Colonic mucosa (tissue), 4 donors: ENCODE data around the gene CDH4. TPM values are rescaled to one million over a fixed set of nuclear protein-coding genes. Genes with fewer than 3 reads are reported as not detected.

Source experiments
- DNase-seq: peaks from one replicate; pipeline ENCODE4 v3.0.0-alpha.2; 2020
- H3K27ac ChIP-seq: fragments of 200-600 bp; one replicate; pipeline ENCODE4 v1.8.0; 2021
- H3K27me3 ChIP-seq: fragments of 200-600 bp; one replicate; pipeline ENCODE4 v1.8.0; 2021
- H3K36me3 ChIP-seq: fragments of 200-600 bp; one replicate; pipeline ENCODE4 v1.8.0; 2021
- H3K4me1 ChIP-seq: fragments of 200-600 bp; one replicate; pipeline ENCODE4 v1.8.0; 2021; ENCODE audit warnings: mild to moderate bottlenecking
- H3K4me3 ChIP-seq: fragments of 200-600 bp; one replicate; pipeline ENCODE4 v1.8.0; 2021
- H3K9ac ChIP-seq, 2 donors: one replicate each; pipeline ENCODE4 v1.7.0; 2013; ENCODE audit warnings: control low read depth in 2 of 2, low read depth in 2 of 2, low read length in 2 of 2
- H3K9me3 ChIP-seq: fragments of 200-600 bp; one replicate; pipeline ENCODE4 v1.8.0; 2021
- CTCF ChIP-seq: fragments of 200-600 bp; IDR thresholded peaks from one replicate; pipeline ENCODE4 v1.8.0; 2022; ENCODE audit warnings: antibody characterized with exemption, mild to moderate bottlenecking
- intact Hi-C: fragments of 100-400 bp; cut with DNase I; formaldehyde crosslinking; loops from one replicate; pipeline ENCODE4 v1.14.1; 2022
- total RNA-seq, 2 donors: library from RNA; stranded (reverse); fragmentation: NEBNext Ultra II Directional in 1 of 2; extraction: Animal tissue kit (Norgen Biotek cat#: 25700) in 1 of 2; gene quantifications; one replicate each; pipeline ENCODE4 v1.2.1, GENCODE V29; 2021
- donor health status: healthy.
- donor health status: DM: no; HTN: no; CAD: no.
- donor health status: DM: no; HTN: no; CAD: no.

The CDH4 gene
- total RNA-seq, 2 donors from 2014 or later = 0.08 TPM; not detected in 1

- DNase-seq = no peak
- intact Hi-C loops = no loop called here
- no peak overlapping the region for H3K9ac ChIP-seq
- H3K27ac ChIP-seq = no peak overlapping the region
- no peak overlapping the region for H3K4me3 ChIP-seq
- H3K36me3 ChIP-seq = no peaks in the 10 kb centered on the region
- H3K9me3 ChIP-seq = no peaks in the 10 kb centered on the region
- H3K27me3 ChIP-seq = no peaks in the 10 kb centered on the region
- TF ChIP-seq CTCF = no peak
- no peaks in the 10 kb centered on the region for H3K4me1 ChIP-seq
Observed at GRCh38 chr20:61759286-61760065, 507.4 kb downstream of the CDH4 start.

- TF ChIP-seq CTCF = no peak
- Histone ChIP-seq H3K9ac (no peak overlapping the region), H3K27ac (no peak overlapping the region), H3K9me3 (no peaks in the 10 kb centered on the region), H3K36me3 (no peaks in the 10 kb centered on the region), H3K4me1 (no peaks in the 10 kb centered on the region), H3K4me3 (no peak overlapping the region), H3K27me3 (no peaks in the 10 kb centered on the region)
- DNase-seq = no peak
- intact Hi-C loops = no loop called here
Observed at GRCh38 chr20:61760321-61760720, 508.3 kb downstream of the CDH4 start.

GRCh38 chr20:61760731-61761130 is 508.7 kb downstream of the CDH4 start:
- no peak overlapping the region for H3K9ac ChIP-seq
- no peak overlapping the region for H3K4me3 ChIP-seq
- no peak for DNase-seq
- intact Hi-C loops = no loop called here
- no peaks in the 10 kb centered on the region for H3K9me3 ChIP-seq
- no peak for TF ChIP-seq CTCF
- no peaks in the 10 kb centered on the region for H3K36me3 ChIP-seq
- H3K27me3 ChIP-seq = no peaks in the 10 kb centered on the region
- H3K27ac ChIP-seq = no peak overlapping the region
- H3K4me1 ChIP-seq = no peaks in the 10 kb centered on the region

DNA sequence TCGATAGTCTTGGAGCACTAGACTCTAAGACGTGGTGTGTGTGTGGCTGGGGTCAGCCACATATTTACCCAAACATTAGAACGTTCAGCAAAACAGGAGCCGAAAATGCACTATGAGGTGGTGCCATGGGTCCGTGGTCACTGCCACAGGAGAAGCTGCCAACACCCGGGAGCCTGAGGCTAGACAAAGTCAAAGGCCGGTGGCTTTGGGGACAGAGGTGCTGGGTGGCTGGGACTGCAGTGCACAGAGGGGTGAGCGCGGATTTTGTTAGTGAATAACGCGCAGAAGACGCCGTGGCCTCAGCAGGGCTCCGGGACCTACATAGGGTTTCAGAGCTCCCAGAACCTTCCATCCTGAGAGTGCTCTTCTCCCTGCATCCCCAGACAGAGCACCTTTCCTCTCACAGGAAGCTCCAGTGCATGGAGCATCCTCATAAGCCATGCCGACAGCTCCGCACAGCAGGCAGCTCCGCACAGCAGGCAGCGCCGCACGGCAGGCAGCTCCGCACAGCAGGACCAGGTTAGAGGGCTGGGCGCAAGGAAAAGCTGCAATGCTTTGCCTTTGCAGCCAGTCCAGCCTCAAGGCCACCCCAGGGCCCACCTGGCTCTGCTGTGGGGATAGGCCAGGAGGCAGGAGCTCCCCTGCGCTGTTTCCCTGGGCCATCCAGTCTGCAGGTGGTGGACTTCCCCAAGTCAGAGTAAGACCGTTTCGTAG is 509.5 kb downstream of the CDH4 start:
- no peak for DNase-seq
- Histone ChIP-seq H3K9ac (no peak overlapping the region), H3K4me3 (no peak overlapping the region), H3K27me3 (no peaks in the 10 kb centered on the region), H3K9me3 (no peaks in the 10 kb centered on the region), H3K4me1 (no peaks in the 10 kb centered on the region), H3K36me3 (no peaks in the 10 kb centered on the region), H3K27ac (no peak overlapping the region)
- TF ChIP-seq CTCF = no peak
- intact Hi-C loops = no loop called here

- Histone ChIP-seq H3K9ac (no peak overlapping the region), H3K4me3 (no peak overlapping the region), H3K9me3 (no peaks in the 10 kb centered on the region), H3K27ac (no peak overlapping the region), H3K36me3 (no peaks in the 10 kb centered on the region), H3K27me3 (no peaks in the 10 kb centered on the region), H3K4me1 (no peaks in the 10 kb centered on the region)
- intact Hi-C loops = no loop called here
- TF ChIP-seq CTCF = no peak
- DNase-seq = no peak
Observed at GRCh38 chr20:61762167-61762710, 510.2 kb downstream of the CDH4 start.
